GM19467 (cell line): Measurements from ENCODE around the gene KRTAP2-4.
"Not testable (repeated sequence)": the region's sequence is repeated elsewhere in the genome, so short reads cannot be mapped to it uniquely, and the experiment has no call there.

Experiments
- ATAC-seq: cut with Tn5 transposase; IDR thresholded peaks from one replicate; pipeline ENCODE4 v1.9.1; 2021; ENCODE audit warnings: mild to moderate bottlenecking, moderate library complexity; ENCODE audit not compliant: unreplicated experiment

KRTAP2-4 gene

DNA sequence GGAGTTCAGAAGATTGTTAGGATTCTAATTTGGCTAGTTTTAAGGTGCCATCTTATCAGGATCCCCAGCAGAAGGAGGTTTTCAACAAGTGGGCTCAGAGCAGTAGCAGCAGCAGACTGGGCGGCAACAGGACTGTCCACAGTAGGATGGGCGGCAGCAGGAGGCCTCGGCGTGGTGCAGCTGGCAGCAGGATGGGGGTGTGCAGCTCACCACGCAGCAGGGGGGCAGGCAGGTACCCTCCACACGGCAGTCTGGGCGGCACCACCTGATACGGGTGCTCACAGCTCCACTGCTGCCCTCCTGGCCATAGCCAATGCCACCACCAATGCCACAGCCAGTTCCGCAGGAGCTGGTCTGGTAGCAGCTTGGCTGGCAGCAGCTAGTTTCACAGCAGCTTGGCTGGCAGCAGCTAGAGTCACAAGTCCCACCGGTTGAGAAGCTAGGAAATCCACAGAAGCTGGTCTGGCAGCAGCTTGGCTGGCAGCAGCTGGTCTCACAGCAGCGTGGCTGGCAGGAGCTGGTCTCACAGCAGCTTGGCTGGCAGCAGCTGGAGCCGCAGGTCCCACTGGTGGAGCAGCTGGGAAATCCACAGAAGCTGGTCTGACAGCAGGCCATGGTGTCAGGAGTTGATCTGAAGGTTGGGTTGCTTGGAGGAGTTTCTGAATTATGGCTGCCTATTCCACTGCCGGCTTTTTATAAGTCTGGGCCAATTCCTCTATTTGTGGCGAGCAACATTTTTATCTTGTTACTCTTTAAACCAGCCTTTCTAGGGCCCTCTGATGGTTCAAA, 24.7 kb downstream of the KRTAP2-4 start, which contains the start of gene KRTAP1-1:
KRTAP1-1 (minus strand) TSS at position 668 of the 789 bp plus-strand sequence; CDS start at position 615, 53 bp downstream.
- not testable (repeated sequence) for ATAC-seq

DNA sequence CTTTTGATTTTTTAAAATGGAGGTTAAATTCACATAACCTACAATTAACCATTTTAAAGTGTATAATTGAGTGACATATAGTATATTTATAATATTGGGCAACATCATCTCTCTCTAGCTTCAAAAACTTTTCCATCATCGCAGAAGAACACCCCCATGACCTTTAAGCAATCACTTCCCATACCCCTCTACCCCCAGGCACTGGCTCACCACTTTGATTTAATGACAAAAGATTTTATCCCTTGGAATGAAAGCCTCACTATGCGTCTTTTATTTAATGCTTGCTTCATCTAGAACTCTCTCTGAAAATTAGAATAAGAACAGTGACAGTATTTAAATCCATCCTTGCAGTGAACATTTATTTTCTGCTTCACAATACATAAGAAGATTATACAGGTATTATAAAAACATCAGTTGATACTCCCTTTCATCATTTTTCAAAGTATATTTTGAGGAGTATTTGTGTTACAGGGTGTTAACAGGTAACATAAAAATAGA, 27.8 kb downstream of the KRTAP2-4 start:
- no peak for ATAC-seq

DNA sequence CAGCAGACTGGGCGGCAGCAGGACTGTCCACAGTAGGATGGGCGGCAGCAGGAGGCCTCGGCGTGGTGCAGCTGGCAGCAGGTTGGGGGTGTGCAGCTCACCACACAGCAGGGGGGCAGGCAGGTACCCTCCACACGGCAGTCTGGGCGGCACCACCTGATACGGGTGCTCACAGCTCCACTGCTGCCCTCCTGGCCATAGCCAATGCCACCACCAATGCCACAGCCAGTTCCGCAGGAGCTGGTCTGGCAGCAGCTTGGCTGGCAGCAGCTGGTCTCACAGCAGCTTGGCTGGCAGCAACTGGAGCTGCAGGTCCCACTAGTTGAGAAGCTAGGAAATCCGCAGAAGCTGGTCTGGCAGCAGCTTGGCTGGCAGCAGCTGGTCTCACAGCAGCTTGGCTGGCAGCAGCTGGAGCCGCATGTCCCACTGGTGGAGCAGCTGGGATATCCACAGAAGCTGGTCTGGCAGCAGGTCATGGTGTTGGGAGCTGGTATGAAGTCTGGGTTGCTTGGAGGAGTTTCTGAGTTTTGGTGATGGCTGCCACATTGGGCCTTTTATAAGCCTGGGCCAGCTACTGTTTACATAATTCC, 31.2 kb downstream of the KRTAP2-4 start, which contains the start of gene KRTAP1-3:
KRTAP1-3 (minus strand) TSS at position 529 of the 590 bp plus-strand sequence; CDS start at position 476, 53 bp downstream.
- not testable (repeated sequence) for ATAC-seq

DNA sequence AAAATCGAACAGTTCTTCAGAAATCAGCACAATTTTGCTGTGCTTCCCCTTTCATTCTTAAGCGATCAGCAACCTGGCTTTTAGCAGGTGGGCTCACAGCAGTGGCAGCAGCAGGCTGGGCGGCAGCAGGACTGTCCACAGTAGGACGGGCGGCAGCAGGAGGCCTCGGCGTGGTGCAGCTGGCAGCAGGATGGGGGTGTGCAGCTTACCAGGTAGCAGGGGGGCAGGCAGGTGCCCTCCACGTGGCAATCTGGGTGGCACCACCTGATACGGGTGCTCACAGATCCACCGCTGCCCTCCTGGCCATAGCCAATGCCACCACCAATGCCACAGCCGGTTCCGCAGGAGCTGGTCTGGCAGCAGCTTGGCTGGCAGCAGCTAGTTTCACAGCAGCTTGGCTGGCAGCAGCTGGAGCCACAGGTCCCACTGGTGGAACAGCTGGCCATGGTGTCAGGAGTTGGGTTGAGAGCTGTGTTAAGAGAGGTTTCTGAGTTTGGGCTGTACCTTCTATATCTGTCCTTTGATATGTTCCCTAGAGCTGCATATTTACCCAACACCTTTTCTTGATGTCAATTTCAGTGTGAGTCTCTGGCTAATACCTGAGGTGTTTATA, 35.9 kb downstream of the KRTAP2-4 start, which contains the start of gene KRTAP1-4:
KRTAP1-4 (minus strand) TSS at position 563 of the 613 bp plus-strand sequence; CDS start at position 446, 117 bp downstream.
- ATAC-seq = no peak

DNA sequence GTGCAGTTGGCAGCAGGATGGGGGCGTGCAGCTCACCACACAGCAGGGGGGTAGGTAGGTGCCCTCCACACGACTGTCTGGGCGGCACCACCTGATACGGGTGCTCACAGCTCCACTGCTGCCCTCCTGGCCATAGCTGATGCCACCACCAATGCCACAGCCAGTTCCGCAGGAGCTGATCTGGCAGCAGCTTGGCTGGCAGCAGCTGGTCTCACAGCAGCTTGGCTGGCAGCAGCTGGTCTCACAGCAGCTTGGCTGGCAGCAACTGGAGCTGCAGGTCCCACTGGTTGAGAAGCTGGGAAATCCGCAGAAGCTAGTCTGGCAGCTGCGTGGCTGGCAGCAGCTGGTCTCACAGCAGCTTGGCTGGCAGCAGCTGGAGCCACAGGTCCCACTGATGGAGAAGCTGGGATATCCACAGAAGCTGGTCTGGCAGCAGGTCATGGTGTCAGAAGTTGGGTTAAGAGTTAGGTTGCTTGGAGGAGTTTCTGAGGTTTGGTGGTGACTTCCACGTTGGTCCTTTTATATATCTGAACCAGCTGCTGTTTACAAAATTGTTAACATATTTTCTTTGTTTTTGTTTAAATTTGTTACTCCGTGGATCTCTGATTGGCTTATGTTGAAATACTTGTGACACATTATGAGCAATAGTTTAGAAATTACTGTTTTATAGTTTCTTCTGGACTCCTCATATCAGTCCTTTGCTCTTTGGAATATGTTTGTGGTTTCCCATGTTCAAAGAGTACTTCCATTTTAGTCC, 38.8 kb downstream of the KRTAP2-4 start, which contains the start of gene KRTAP1-5:
KRTAP1-5 (minus strand) TSS at position 494 of the 757 bp plus-strand sequence; CDS start at position 441, 53 bp downstream.
- ATAC-seq = no peak

DNA sequence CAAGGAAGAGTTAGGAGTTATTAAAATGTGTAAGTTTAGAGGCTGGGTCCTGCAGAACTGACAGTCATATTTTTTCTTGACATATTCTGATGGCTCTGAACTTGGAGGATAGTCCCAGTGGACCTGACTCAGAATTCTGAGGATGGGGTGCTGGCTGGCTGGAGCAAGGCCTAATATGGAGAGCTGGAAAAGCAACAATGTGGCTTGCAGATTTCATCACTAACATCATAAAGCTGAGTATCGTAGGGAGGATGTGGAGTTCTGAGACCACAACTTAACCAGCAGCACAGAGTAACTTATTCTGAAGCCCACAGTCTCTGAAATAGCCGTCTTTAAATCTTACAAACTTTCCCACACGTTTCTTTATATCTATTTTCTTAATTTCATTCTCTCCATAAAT, 41.0 kb downstream of the KRTAP2-4 start:
- no peak for ATAC-seq

DNA sequence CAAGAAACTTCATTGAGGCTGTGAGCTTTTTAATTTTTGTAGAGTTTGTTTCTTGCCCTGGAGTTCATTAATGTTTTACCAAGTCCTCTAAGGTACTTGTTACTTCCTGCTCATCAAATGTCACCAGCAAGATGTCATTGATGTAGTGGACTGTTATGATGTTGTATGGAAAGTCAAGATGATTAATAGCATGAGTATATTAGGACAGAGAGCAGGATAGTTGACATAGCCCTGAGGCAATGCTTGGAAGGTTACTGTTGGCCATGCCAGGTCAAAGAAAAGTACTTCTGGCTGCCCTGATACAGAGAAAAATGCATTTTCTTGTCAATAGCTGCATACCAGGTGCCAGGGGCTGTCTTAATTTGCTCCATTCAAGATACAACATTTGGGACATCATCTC, 45.3 kb downstream of the KRTAP2-4 start:
- ATAC-seq = no peak

DNA sequence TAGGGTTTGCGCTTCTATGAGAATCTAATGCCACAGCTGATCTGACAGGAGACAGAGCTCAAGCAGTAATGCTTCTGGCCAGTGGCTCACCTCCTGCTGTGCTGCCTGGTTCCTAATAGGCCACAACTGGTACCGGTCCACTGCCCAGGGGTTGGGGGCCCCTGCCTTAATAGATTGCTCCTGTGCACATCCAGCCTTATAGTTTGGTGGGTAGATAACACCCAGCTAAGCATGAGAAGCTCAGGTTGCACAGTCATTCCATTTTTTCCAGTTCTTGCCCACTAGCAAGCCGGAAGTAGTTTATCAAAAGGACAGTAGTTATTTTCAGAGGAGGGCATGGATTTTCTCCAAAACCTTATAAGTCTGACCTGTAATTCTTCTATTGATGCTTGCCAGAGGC, 46.3 kb downstream of the KRTAP2-4 start:
- ATAC-seq = no peak

DNA sequence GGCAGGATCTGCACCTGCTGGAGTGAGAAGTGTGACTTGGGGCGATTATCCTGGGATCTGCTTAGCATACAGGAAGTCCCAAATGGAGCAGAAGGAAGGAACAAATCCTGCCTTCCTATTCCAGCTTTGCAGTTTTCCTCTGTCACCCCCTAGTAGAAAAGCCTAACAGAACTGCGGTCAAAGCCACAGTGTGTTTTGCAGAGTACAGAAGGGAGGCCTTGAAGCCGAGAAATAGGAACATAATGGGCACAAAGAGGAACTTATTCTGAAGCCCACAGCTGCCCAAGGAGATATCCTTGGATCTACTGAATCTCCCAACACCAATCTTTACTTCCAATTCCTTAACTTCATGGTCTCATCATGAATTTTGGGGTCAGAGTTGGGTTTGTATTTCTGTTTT, 47.1 kb downstream of the KRTAP2-4 start:
- ATAC-seq = no peak

DNA sequence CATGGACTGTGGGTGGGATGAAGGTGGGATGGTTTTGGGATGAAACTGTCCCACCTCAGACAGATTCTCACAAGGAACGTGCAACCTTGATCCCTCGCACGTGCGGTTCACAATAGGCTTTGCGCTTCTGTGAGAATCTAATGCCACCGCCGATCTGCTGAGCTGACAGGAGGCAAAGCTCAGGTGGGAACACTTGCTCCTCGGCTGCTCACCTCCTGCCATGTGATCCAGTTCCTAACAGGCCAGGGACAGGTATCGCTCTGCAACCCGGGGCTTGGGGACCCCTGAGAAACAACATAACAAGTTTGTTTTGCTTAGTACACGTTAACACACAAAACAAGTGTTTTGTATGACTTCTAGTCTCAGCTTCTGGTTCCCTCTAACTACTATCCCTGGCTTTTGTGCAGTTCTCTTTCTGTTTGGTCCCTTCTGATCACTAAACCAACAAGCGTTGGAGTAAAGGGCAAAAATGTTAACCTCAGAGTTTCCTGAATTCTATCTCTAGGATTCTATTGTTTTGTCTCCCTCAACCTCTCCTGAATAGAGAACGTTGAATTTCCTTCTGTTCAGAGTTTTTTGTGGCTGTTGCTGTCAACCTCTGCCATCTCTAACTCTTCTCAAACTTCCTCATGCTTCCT, 49.0 kb downstream of the KRTAP2-4 start:
- ATAC-seq = no peak

DNA sequence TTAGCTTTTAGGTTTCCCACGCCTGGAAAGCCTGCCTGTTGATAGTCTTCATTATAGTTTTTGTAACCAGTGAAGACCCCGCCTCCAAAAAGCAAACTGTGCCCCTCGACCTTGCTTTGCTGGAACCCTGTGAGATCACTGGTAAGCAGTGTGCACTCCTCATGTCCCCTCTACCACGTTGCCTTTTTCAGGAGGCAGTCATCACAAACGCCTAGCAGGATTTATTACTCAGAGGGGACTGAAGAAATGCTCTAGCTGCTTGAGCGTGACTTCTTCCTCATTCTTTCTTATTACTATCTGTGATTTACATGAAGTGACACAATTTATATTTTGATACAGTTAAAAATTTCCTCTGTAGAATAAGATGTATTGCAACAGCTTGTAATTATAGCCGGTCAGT, 50.2 kb downstream of the KRTAP2-4 start:
- no peak for ATAC-seq
